ENCODE results near the gene DOCK3.

The DOCK3 gene

GRCh38 chr3:51031666-51032065 is 356.9 kb downstream of the DOCK3 start:
- H3K36me3 ChIP-seq (ENCODE audit: control insufficient read depth, insufficient read depth, low read length): no peaks in the 10 kb centered on the region
- TF ChIP-seq, protein P1, sequence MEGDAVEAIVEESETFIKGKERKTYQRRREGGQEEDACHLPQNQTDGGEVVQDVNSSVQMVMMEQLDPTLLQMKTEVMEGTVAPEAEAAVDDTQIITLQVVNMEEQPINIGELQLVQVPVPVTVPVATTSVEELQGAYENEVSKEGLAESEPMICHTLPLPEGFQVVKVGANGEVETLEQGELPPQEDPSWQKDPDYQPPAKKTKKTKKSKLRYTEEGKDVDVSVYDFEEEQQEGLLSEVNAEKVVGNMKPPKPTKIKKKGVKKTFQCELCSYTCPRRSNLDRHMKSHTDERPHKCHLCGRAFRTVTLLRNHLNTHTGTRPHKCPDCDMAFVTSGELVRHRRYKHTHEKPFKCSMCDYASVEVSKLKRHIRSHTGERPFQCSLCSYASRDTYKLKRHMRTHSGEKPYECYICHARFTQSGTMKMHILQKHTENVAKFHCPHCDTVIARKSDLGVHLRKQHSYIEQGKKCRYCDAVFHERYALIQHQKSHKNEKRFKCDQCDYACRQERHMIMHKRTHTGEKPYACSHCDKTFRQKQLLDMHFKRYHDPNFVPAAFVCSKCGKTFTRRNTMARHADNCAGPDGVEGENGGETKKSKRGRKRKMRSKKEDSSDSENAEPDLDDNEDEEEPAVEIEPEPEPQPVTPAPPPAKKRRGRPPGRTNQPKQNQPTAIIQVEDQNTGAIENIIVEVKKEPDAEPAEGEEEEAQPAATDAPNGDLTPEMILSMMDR (IDR thresholded peaks at IDR 0.05; ENCODE audit: insufficient read depth, low read length, poor library complexity, severe bottlenecking): no peak
- H3K27me3 ChIP-seq (replicated peaks; ENCODE audit: control insufficient read depth, insufficient read depth, low read length): no peaks in the 10 kb centered on the region
- DNase-seq (ENCODE audit: extremely low read depth, insufficient read length): no peak
- H3K4me3 ChIP-seq (replicated peaks; ENCODE audit: low read depth, low read length): no peak overlapping the region

GRCh38 chr3:51035630-51036029 is 360.9 kb downstream of the DOCK3 start:
- TF ChIP-seq, protein P1 (IDR thresholded peaks at IDR 0.05; ENCODE audit: insufficient read depth, low read length, poor library complexity, severe bottlenecking): no peak
- DNase-seq (ENCODE audit: extremely low read depth, insufficient read length): no peak
- no peak overlapping the region for H3K4me3 ChIP-seq (replicated peaks; ENCODE audit: low read depth, low read length)
- no peaks in the 10 kb centered on the region for H3K27me3 ChIP-seq (replicated peaks; ENCODE audit: control insufficient read depth, insufficient read depth, low read length)
- no peaks in the 10 kb centered on the region for H3K36me3 ChIP-seq (ENCODE audit: control insufficient read depth, insufficient read depth, low read length)

DNA sequence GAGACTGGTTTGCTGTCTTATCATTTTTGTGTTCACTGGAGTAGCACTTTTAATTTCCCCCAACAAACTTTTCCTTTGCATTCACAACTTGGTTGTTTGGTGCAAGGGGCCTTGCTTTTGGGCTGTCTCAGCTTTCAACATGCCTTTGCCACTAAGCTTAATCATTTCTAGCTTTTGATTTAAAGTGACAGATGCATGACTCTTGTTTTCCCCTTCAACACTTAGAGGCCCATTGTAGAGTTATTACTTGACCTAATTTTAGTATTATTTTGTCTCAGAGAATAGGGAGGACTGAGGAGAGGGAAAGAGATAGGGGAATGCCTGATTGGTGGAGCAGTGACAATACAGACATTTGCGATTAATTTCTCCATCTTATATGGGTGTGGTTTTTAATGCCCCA is 370.3 kb downstream of the DOCK3 start:
- Histone ChIP-seq H3K27me3 (replicated peaks; ENCODE audit: control insufficient read depth, insufficient read depth, low read length) (no peaks in the 10 kb centered on the region), H3K36me3 (ENCODE audit: control insufficient read depth, insufficient read depth, low read length) (no peaks in the 10 kb centered on the region), H3K4me3 (replicated peaks; ENCODE audit: low read depth, low read length) (no peak overlapping the region)
- DNase-seq (ENCODE audit: extremely low read depth, insufficient read length): no peak
- TF ChIP-seq, protein P1 (IDR thresholded peaks at IDR 0.05; ENCODE audit: insufficient read depth, low read length, poor library complexity, severe bottlenecking): no peak

- Histone ChIP-seq H3K4me3 (replicated peaks; ENCODE audit: low read depth, low read length) (no peak overlapping the region), H3K27me3 (replicated peaks; ENCODE audit: control insufficient read depth, insufficient read depth, low read length) (no peaks in the 10 kb centered on the region), H3K36me3 (ENCODE audit: control insufficient read depth, insufficient read depth, low read length) (no peaks in the 10 kb centered on the region)
- TF ChIP-seq, protein P1 (IDR thresholded peaks at IDR 0.05; ENCODE audit: insufficient read depth, low read length, poor library complexity, severe bottlenecking): no peak
- DNase-seq (ENCODE audit: extremely low read depth, insufficient read length): no peak
These were observed 377.8 kb downstream of the DOCK3 start for GRCh38 chr3:51052562-51052961.

- TF ChIP-seq, protein P1 (IDR thresholded peaks at IDR 0.05; ENCODE audit: insufficient read depth, low read length, poor library complexity, severe bottlenecking): no peak
- Histone ChIP-seq H3K36me3 (ENCODE audit: control insufficient read depth, insufficient read depth, low read length) (no peaks in the 10 kb centered on the region), H3K27me3 (replicated peaks; ENCODE audit: control insufficient read depth, insufficient read depth, low read length) (no peaks in the 10 kb centered on the region), H3K4me3 (replicated peaks; ENCODE audit: low read depth, low read length) (no peak overlapping the region)
- DNase-seq (ENCODE audit: extremely low read depth, insufficient read length): no peak
These were observed 382.4 kb downstream of the DOCK3 start for GRCh38 chr3:51057121-51057520.

DNA sequence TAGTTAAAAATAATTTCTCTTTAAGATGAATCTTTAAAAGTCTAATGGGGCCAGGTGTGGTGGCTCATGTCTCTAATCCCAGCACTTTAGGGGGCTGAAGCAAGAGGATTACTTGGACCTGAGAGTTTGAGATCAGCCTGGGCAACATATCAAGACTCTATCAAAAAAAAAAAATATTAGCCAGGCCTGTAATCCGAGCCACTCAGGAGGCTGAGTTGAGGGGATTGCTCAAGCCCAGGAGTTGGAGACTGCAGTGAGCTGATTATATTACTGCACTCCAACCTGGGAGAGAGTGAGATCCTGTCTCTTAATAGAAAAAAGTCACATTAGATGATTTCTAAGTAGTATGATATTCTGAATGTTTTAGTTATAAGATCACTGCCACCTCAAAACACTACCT is 388.3 kb downstream of the DOCK3 start:
- no peaks in the 10 kb centered on the region for H3K27me3 ChIP-seq (replicated peaks; ENCODE audit: control insufficient read depth, insufficient read depth, low read length)
- no peaks in the 10 kb centered on the region for H3K36me3 ChIP-seq (ENCODE audit: control insufficient read depth, insufficient read depth, low read length)
- no peak overlapping the region for H3K4me3 ChIP-seq (replicated peaks; ENCODE audit: low read depth, low read length)
- TF ChIP-seq, protein P1 (IDR thresholded peaks at IDR 0.05; ENCODE audit: insufficient read depth, low read length, poor library complexity, severe bottlenecking): no peak
- no peak for DNase-seq (ENCODE audit: extremely low read depth, insufficient read length)

Measured in GM06990 (cell line).